ENCODE data around the gene FSD2.

The FSD2 gene, protein sequence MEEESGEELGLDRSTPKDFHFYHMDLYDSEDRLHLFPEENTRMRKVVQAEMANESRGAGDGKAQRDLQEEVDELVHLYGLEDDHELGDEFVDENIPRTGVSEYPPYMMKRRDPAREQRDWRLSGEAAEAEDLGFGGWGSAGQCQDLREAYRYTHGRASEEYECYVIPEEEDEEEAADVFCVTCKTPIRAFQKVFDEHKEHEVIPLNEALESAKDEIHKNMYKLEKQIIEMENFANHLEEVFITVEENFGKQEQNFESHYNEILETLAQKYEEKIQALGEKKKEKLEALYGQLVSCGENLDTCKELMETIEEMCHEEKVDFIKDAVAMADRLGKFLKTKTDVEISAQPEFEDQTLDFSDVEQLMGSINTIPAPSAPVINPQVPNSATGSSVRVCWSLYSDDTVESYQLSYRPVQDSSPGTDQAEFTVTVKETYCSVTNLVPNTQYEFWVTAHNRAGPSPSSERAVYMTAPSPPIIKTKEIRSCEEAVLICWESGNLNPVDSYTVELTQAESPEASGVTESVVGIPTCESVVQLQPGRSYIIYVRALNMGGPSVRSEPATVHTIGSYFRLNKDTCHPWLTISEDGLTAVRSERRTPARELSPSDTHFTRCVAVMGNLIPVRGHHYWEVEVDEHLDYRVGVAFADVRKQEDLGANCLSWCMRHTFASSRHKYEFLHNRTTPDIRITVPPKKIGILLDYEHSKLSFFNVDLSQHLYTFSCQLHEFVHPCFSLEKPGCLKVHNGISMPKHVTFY

DNA sequence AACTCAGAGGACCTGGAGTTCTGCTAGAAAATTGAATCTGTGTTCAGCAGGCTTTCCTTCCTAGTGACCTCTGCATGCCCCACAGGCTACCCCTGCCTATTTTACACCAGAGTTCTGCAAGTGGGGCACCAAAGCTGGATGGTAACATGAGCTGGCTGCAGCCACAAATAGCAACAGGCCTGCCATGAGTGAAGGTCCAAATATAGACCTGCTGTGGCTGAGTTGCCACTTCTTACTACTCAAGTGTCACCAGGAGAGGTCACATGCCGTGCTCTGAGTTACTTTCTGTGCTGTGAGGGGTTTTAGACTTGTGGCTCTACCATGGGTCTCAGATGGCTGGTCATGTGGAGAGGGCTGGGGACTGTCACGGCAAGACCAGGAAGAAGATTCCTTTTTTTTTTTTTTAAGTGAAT lies at the start of gene FSD2:
TSS of gene FSD2 (minus strand) at position 76 of the 413 bp plus-strand sequence. CDS start 18,679 bp downstream, outside the sequence.
- DNase-seq (ENCODE audit: low read depth) = peak; percentile 13

DNA sequence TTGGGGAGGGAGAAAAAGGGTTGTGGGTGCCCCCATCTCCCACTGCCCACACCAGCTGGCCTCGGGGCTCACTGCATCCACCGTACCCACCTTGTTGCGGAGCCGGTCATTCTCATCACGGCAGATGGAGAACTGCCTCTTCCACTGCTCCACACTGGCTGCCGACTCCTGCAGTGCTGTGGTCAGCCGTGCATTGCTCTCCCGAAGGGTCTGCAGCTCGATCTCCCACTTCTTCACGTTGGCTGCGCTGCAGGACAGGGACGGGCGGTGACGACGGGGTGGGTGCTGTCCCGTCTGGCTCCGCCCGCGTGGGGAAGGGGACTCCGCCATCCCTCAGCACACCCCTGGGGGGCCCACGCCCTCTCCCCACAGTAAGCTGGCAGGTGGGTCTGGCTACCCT lies 48.7 kb upstream of the FSD2 start:
- no peak for DNase-seq (ENCODE audit: low read depth)

GRCh38 chr15:82852941-82853561 lies 47.2 kb upstream of the FSD2 start:
- DNase-seq (ENCODE audit: low read depth) = no peak

GRCh38 chr15:82851981-82852511 lies 46.2 kb upstream of the FSD2 start:
- DNase-seq (ENCODE audit: low read depth) = no peak

DNA sequence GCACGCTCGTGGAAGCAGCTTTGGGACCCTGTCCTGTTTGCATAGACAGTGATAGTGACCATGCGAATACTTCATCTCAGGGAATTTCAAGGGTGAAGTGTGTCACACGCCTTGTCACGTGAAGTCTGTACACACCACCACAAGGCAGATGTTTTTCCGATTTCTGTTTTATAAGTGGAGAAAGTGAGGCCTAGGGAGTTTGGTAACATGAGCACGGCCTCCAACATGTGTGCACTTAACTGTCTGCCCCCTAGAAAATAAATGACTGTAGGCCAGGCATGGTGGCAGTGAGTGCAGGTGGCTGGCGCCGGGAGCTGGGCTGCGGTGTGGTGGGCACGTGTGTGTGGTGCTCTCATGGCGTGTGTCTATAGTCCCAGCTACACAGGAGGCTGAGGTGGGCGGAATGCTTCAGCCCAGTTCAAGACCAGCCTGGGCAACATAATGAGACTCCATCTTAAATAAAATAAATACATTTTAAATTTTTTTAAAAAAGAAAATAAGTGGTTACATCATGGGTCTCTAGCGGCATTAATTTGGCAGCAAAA lies 45.5 kb upstream of the FSD2 start:
- DNase-seq (ENCODE audit: low read depth) = no peak

GRCh38 chr15:82850731-82851130 lies 44.9 kb upstream of the FSD2 start:
- DNase-seq (ENCODE audit: low read depth) = no peak

DNA sequence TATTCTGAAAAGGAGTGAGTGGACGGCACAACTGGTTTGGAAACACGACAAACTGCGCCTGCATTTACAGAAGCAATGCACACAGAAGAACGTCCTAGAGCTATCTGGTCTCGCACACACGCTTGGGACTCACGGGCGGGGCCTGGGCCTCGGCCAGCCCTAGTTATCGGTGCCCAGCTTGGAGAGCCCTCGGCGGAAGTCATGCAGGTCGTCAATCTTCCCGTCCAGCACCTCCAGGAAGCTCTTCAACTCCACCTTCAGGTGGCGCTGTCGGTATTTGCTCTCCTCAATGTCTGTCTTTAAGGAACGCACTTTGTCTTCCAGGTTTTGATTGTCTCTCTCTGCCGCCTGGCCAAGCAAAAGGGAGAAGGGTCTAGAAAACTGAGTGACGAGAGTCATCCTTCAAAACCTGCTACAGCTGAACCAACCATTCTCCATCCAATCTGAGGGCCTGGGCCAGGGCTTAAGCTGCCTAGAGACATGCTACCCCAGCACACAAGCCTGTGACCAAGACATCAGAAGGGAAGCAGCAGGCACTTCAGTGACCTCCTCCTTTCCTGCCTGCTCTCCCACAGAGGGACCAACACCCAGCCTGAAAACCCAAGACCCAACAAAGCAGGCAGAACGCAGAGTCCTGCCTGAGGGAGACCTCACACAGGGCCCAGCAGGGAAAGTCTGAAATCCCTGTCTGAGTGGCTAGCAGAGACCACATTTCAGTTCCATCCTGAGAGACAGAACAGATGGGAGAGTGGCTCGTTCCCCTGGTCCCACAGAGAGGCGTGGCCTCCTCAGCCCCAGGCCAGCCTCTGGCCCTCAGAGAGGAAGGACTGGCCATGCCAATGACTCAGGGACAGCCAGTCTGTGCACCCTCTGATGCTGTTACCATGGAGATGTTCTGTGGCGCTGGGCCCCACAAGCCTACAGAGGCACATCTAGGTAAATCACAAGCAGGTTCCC lies 44.0 kb upstream of the FSD2 start:
- DNase-seq (ENCODE audit: low read depth) = peak; percentile 70

DNA sequence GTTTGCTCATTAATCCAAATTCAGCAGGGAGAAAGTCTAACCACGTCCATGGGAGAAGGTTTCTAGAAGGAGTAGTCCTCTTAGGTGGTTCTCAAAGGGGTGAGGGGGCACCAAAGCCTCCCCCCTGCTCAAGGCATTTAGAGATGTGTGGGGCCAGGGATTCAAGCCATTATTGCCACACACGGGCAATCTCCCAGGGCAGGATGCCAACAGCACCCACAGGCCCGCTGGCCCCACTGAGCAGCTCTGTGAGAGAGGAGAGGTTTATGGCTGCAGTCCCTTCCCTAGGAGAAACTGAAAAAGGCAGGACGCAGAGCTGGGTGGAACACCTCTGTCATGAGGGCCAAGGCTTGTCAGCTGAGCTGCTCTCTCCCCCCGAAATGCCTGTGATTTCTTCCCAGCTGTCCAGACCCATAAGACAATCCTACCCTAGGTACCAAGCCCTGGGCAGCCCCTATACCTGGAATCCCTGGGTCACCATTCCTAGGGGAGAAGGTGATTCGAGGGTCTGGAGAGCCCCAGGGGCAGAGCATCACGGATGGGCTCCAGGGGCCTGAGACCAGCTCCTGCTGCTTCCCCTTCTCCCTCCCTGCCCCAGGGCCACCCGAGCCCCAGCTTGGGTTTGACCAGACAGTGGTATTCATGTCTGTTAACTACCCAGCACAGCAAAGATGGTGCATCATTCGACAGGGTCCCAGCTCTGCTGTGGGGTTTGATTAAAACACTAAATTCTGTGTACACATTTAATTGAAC lies 42.5 kb upstream of the FSD2 start:
- DNase-seq (ENCODE audit: low read depth) = no peak

GRCh38 chr15:82847703-82848102 lies 41.8 kb upstream of the FSD2 start:
- DNase-seq (ENCODE audit: low read depth) = no peak

DNA sequence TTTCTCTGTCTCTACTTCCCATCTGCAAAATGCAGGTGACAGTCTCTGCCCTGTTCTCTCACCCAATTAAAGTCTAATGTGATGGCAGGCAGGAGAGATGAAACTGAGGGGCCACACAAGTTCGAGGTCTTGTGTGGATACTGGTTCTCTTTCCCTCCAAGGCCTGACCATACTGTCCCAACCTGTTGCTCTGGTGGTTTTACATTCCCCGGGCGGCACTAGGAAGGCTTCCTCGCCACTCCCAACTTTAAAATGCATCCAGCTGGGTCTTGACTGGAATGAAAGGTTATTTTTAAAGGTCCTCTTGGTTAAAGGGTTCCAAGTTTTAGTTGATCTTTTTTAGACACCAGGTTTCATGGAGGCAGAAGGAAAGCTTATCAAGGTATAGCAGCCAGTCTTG lies 40.8 kb upstream of the FSD2 start:
- DNase-seq (ENCODE audit: low read depth) = no peak

- DNase-seq (ENCODE audit: low read depth) = no peak
Measured at GRCh38 chr15:82845686-82846085, 39.8 kb upstream of the FSD2 start.

- no peak for DNase-seq (ENCODE audit: low read depth)
Measured at GRCh38 chr15:82843566-82843965, 37.7 kb upstream of the FSD2 start.

- DNase-seq (ENCODE audit: low read depth) = no peak
Measured at GRCh38 chr15:82840166-82840565, 34.3 kb upstream of the FSD2 start.

DNA sequence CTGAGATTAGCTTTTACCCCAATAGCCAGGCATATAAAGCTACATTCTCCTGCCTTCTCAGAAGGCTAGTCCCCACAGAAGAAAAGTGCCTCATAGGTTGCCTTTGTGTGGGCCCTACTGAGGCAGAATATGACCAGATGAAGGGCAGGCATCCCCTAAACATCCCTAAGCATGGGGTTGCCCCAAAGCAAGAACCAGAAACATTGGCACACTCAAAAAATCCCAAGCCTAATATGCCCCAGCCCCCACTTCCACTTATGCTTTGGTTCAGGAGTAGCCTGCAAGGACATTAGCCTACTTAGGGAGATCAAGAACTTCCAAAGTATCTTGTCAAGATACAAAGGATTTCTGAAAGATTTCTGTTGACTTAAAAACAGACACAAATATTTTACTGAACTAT lies 33.3 kb upstream of the FSD2 start:
- DNase-seq (ENCODE audit: low read depth) = no peak

GRCh38 chr15:82838096-82838735 lies 32.3 kb upstream of the FSD2 start:
- no peak for DNase-seq (ENCODE audit: low read depth)

DNA sequence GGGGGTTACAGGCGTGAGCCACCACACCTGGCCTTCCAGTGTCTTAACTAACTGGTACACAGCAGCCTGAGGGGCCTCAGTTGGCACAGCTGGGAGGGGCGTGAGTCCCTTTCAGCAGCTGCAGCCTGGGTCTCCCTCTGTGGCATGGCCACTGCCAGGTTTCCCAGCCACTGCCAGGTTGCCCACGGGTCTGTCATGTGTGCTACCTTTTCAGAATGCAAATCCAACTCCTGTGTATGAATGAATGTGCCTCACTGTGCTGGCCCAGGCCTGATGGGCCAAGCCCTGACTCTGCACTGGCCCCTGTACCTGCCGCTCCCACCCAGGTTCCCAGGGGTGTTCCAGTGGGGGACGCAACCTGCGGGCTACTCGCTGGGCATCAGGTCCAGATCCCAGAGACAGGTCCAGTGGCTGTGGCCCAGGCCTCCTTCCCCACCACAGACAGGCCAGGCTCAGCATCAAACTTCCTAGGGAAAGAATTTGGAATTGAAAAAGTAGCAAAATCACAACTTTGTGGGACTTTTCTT lies 29.6 kb upstream of the FSD2 start:
- no peak for DNase-seq (ENCODE audit: low read depth)

DNA sequence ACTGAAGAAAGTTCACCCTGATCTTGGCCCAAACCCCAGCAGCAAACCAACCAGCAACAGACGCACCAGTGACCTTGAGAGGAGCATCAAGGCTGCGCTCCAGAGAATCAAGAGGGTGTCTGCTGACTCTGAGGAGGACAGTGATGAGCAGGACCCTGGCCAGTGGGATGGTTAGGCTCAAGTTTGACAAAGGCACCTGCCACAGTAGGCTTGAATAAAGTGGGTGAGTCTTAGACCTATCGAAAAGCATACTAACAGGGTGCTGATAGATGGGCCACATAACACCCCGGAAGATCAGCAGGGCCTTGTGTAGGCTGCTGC lies 27.5 kb upstream of the FSD2 start:
- no peak for DNase-seq (ENCODE audit: low read depth)

GRCh38 chr15:82832601-82833361 lies 26.9 kb upstream of the FSD2 start:
- DNase-seq (ENCODE audit: low read depth) = peak; percentile 90

All from EH (cell line).